IPS DF 6.9 (cell line): ENCODE results near the gene C9orf72.

Experiments
- DNase-seq: peaks from one replicate; pipeline ENCODE4 v3.0.0-alpha.2; 2013; ENCODE audit warnings: low read depth, low spot score
- H3K27ac ChIP-seq: one replicate; pipeline ENCODE4 v1.5.1; 2013; ENCODE audit warnings: low read length, control low read depth
- H3K27me3 ChIP-seq: 2 replicates; pipeline ENCODE4 v1.6.1; 2013; ENCODE audit warnings: mild to moderate bottlenecking, low read length; ENCODE audit not compliant: control insufficient read depth, insufficient read depth
- H3K36me3 ChIP-seq: 2 replicates; pipeline ENCODE4 v1.6.1; 2013; ENCODE audit warnings: low read length; ENCODE audit not compliant: control insufficient read depth, insufficient read depth
- H3K4me1 ChIP-seq: 2 replicates; pipeline ENCODE4 v1.6.1; 2013; ENCODE audit warnings: low read length; ENCODE audit not compliant: control insufficient read depth, insufficient read depth
- H3K4me3 ChIP-seq: 2 replicates; pipeline ENCODE4 v1.5.1; 2013; ENCODE audit warnings: mild to moderate bottlenecking, low read length
- H3K9me3 ChIP-seq: 2 replicates; pipeline ENCODE4 v1.6.1; 2013; ENCODE audit warnings: low read length, inconsistent platforms; ENCODE audit not compliant: control insufficient read depth, insufficient read depth
- WGBS: extraction: QIAGEN DNeasy Blood & Tissue Kit; methylation state at CpG from one replicate; pipeline ENCODE4 v1.1.7; 2013; ENCODE audit warnings: mixed read lengths, missing lambda C conversion rate; ENCODE audit not compliant: insufficient read length, insufficient coverage; 5-methylcytosine and 5-hydroxymethylcytosine counted together

The C9orf72 gene

GRCh38 chr9:27600256-27600655 lies 27.0 kb upstream of the C9orf72 start:
- Histone ChIP-seq H3K27me3 (no peaks in the 10 kb centered on the region), H3K27ac (no peak overlapping the region), H3K36me3 (no peaks in the 10 kb centered on the region), H3K9me3 (no peaks in the 10 kb centered on the region), H3K4me1 (no peaks in the 10 kb centered on the region), H3K4me3 (no peak overlapping the region)
- no CpG with 5 or more reads among the region's 2 CpGs for WGBS
- no peak for DNase-seq

GRCh38 chr9:27599870-27600238 lies 26.6 kb upstream of the C9orf72 start:
- WGBS: no CpG with 5 or more reads among the region's 2 CpGs
- no peak for DNase-seq
- Histone ChIP-seq H3K4me1 (no peaks in the 10 kb centered on the region), H3K9me3 (no peaks in the 10 kb centered on the region), H3K27ac (no peak overlapping the region), H3K27me3 (no peaks in the 10 kb centered on the region), H3K36me3 (no peaks in the 10 kb centered on the region), H3K4me3 (no peak overlapping the region)

GRCh38 chr9:27599102-27599869 lies 26.0 kb upstream of the C9orf72 start:
- no peak overlapping the region for H3K27ac ChIP-seq
- WGBS: no CpG with 5 or more reads among the region's 6 CpGs
- no peaks in the 10 kb centered on the region for H3K9me3 ChIP-seq
- no peaks in the 10 kb centered on the region for H3K4me1 ChIP-seq
- no peaks in the 10 kb centered on the region for H3K36me3 ChIP-seq
- H3K27me3 ChIP-seq: no peaks in the 10 kb centered on the region
- H3K4me3 ChIP-seq: no peak overlapping the region
- no peak for DNase-seq

- no CpG with 5 or more reads among the region's 13 CpGs for WGBS
- H3K4me1 ChIP-seq: no peaks in the 10 kb centered on the region
- DNase-seq: no peak
- no peak overlapping the region for H3K27ac ChIP-seq
- no peak overlapping the region for H3K4me3 ChIP-seq
- H3K36me3 ChIP-seq: no peaks in the 10 kb centered on the region
- H3K27me3 ChIP-seq: no peaks in the 10 kb centered on the region
- no peaks in the 10 kb centered on the region for H3K9me3 ChIP-seq
These were observed 22.5 kb upstream of the C9orf72 start for GRCh38 chr9:27595733-27596132.

- no peaks in the 10 kb centered on the region for H3K4me1 ChIP-seq
- no peaks in the 10 kb centered on the region for H3K36me3 ChIP-seq
- H3K9me3 ChIP-seq: no peaks in the 10 kb centered on the region
- no peak overlapping the region for H3K27ac ChIP-seq
- H3K4me3 ChIP-seq: no peak overlapping the region
- DNase-seq: no peak
- no peaks in the 10 kb centered on the region for H3K27me3 ChIP-seq
- no CpG with 5 or more reads among the region's 3 CpGs for WGBS
These were observed 18.4 kb upstream of the C9orf72 start for GRCh38 chr9:27591672-27592071.

- Histone ChIP-seq H3K4me3 (no peak overlapping the region), H3K9me3 (no peaks in the 10 kb centered on the region), H3K36me3 (no peaks in the 10 kb centered on the region), H3K27me3 (no peaks in the 10 kb centered on the region), H3K4me1 (no peaks in the 10 kb centered on the region), H3K27ac (no peak overlapping the region)
- WGBS: no CpG with 5 or more reads among the region's 2 CpGs
- no peak for DNase-seq
These were observed 17.8 kb upstream of the C9orf72 start for GRCh38 chr9:27591093-27591492.

- H3K4me3 ChIP-seq: no peak overlapping the region
- no peaks in the 10 kb centered on the region for H3K4me1 ChIP-seq
- H3K36me3 ChIP-seq: no peaks in the 10 kb centered on the region
- no peaks in the 10 kb centered on the region for H3K27me3 ChIP-seq
- DNase-seq: no peak
- H3K9me3 ChIP-seq: no peaks in the 10 kb centered on the region
- no peak overlapping the region for H3K27ac ChIP-seq
These were observed 17.4 kb upstream of the C9orf72 start for GRCh38 chr9:27590651-27591050.

- Histone ChIP-seq H3K4me1 (no peaks in the 10 kb centered on the region), H3K9me3 (no peaks in the 10 kb centered on the region), H3K4me3 (no peak overlapping the region), H3K27me3 (no peaks in the 10 kb centered on the region), H3K36me3 (no peaks in the 10 kb centered on the region), H3K27ac (no peak overlapping the region)
- no peak for DNase-seq
- no CpG with 5 or more reads among the region's 2 CpGs for WGBS
These were observed 16.2 kb upstream of the C9orf72 start for GRCh38 chr9:27589462-27589861.

- no peak overlapping the region for H3K4me3 ChIP-seq
- no peaks in the 10 kb centered on the region for H3K9me3 ChIP-seq
- H3K36me3 ChIP-seq: no peaks in the 10 kb centered on the region
- no peak for DNase-seq
- H3K27ac ChIP-seq: no peak overlapping the region
- no peaks in the 10 kb centered on the region for H3K4me1 ChIP-seq
- H3K27me3 ChIP-seq: no peaks in the 10 kb centered on the region
- no CpG with 5 or more reads among the region's 3 CpGs for WGBS
These were observed 13.0 kb upstream of the C9orf72 start for GRCh38 chr9:27586304-27586703.

- no peak overlapping the region for H3K4me3 ChIP-seq
- DNase-seq: no peak
- H3K4me1 ChIP-seq: no peaks in the 10 kb centered on the region
- no peaks in the 10 kb centered on the region for H3K9me3 ChIP-seq
- H3K27me3 ChIP-seq: no peaks in the 10 kb centered on the region
- H3K36me3 ChIP-seq: no peaks in the 10 kb centered on the region
- no peak overlapping the region for H3K27ac ChIP-seq
These were observed 11.7 kb upstream of the C9orf72 start for GRCh38 chr9:27584931-27585330.

GRCh38 chr9:27582794-27583193 lies 9.5 kb upstream of the C9orf72 start:
- no CpG with 5 or more reads among the region's 2 CpGs for WGBS
- no peak overlapping the region for H3K27ac ChIP-seq
- no peak for DNase-seq
- H3K36me3 ChIP-seq: no peaks in the 10 kb centered on the region
- H3K4me1 ChIP-seq: no peaks in the 10 kb centered on the region
- H3K9me3 ChIP-seq: no peaks in the 10 kb centered on the region; the same call in 1 of the 2 replicates
- no peaks in the 10 kb centered on the region for H3K27me3 ChIP-seq
- H3K4me3 ChIP-seq: no peak overlapping the region
